K562 (cell line): Measurements from ENCODE around the gene NIM1K. TPM values are rescaled to one million over a fixed set of nuclear protein-coding genes. Genes with fewer than 3 reads are reported as not detected.

Experiments
- ATAC-seq: fragments of 200-7000 bp; cut with Tn5 transposase; 3 replicates; pipeline ENCODE4 v1.9.1; 2020; ENCODE audit warnings: moderate library complexity
- BruUV-seq: library from RNA; stranded (reverse); fragments of 400-500 nt; replicated peaks from 2 replicates; lab custom pipeline; 2021; lab: Mats Ljungman, UMichigan
- CTCF ChIA-PET: fragments of 300-600 bp; formaldehyde crosslinking; extraction: SDS; loops from one replicate; lab custom pipeline; 2021; ENCODE audit warnings: low intra/inter-chr PET ratio; lab: Yijun Ruan, JAX
- POLR2A ChIA-PET: fragments of 300-600, 350-650 bp; sonication (Branson Sonifier 250); formaldehyde crosslinking; extraction: SDS; loops from one replicate; lab custom pipeline; 2021; ENCODE audit warnings: antibody characterized with exemption, inconsistent platforms; lab: Yijun Ruan, JAX
- DNase-seq, 4 experiments: peaks; one replicate each; pipeline versions ENCODE4 v3.0.0 to v3.0.0-alpha.2; 2011 to 2018; ENCODE audit warnings: low spot score in 3 of 4, mixed read lengths in 3 of 4; ENCODE audit errors: extremely low read depth in 1 of 4
- FAIRE-seq: peaks from 2 replicates; lab custom pipeline; 2011; peaks lifted over from hg19 to GRCh38; lab: Jason Lieb, UNC
- H2AFZ ChIP-seq: 2 replicates; pipeline ENCODE4 v1.6.0; 2011; ENCODE audit warnings: low read depth, low read length, control low read depth, inconsistent platforms
- H3K27ac ChIP-seq: fragments of 200-600 bp; 3 replicates; pipeline ENCODE4 v1.8.0; 2011; ENCODE audit warnings: low read depth, mild to moderate bottlenecking, control low read depth, inconsistent platforms, low read length, moderate library complexity, mixed read lengths; ENCODE audit errors: extremely low read depth
- H3K27me3 ChIP-seq, 2 experiments: fragments of 300-600 bp in 1 of 2; 2 replicates in 1 of 2; 3 replicates in 1 of 2; pipeline versions ENCODE4 v1.6.0 to v1.8.0; 2011; ENCODE audit warnings: inconsistent platforms in 2 of 2, low read length in 2 of 2, mild to moderate bottlenecking in 1 of 2, mixed read lengths in 1 of 2, moderate library complexity in 1 of 2; ENCODE audit not compliant: control insufficient read depth in 2 of 2, insufficient read depth in 2 of 2
- H3K36me3 ChIP-seq: fragments of 300-600 bp; 3 replicates; pipeline ENCODE4 v1.8.0; 2011; ENCODE audit warnings: mild to moderate bottlenecking, low read length, inconsistent platforms; ENCODE audit not compliant: control insufficient read depth, insufficient read depth
- H3K4me1 ChIP-seq, 2 experiments: fragments of 200-600 bp in 1 of 2; replicated peaks in 1 of 2; 2 replicates in 1 of 2; 3 replicates in 1 of 2; pipeline versions ENCODE4 v1.5.1 to v1.8.0; 2011; ENCODE audit warnings: inconsistent platforms in 2 of 2, low read length in 2 of 2, mild to moderate bottlenecking in 1 of 2, mixed read lengths in 1 of 2, moderate library complexity in 1 of 2; ENCODE audit not compliant: control insufficient read depth in 2 of 2, insufficient read depth in 2 of 2
- H3K4me2 ChIP-seq: 2 replicates; pipeline ENCODE4 v1.6.1; 2011; ENCODE audit warnings: low read length, control low read depth, inconsistent platforms, mixed read lengths; ENCODE audit not compliant: insufficient read depth
- H3K4me3 ChIP-seq: fragments of 200-600 bp; sonication (generic), shearing (Covaris generic); 2 replicates; pipeline ENCODE4 v1.5.1; 2016; ENCODE audit warnings: control low read depth, inconsistent platforms
- H3K79me2 ChIP-seq: fragments of 200-600 bp; 3 replicates; pipeline ENCODE4 v1.8.0; 2011; ENCODE audit warnings: low read length, inconsistent platforms; ENCODE audit not compliant: control insufficient read depth, insufficient read depth
- H3K9ac ChIP-seq, 2 experiments: 2 replicates each; pipeline versions ENCODE4 v1.6.0 to v1.6.1; 2011; ENCODE audit warnings: low read depth in 2 of 2, low read length in 2 of 2, control low read depth in 1 of 2, inconsistent platforms in 1 of 2, mild to moderate bottlenecking in 1 of 2, mixed read lengths in 1 of 2; ENCODE audit not compliant: insufficient read depth in 1 of 2
- H3K9me1 ChIP-seq: one replicate; pipeline ENCODE4 v1.6.0; 2011; ENCODE audit warnings: inconsistent platforms, mild to moderate bottlenecking, low read length, moderate library complexity; ENCODE audit not compliant: control insufficient read depth, insufficient read depth
- H3K9me3 ChIP-seq: replicated peaks from 2 replicates; pipeline ENCODE4 v1.5.1; 2011; ENCODE audit warnings: low read depth, low read length, inconsistent platforms; ENCODE audit not compliant: control insufficient read depth, insufficient read depth
- H4K20me1 ChIP-seq: replicated peaks from 2 replicates; pipeline ENCODE4 v1.6.1; 2011; ENCODE audit warnings: low read length, inconsistent platforms, mixed read lengths; ENCODE audit not compliant: control insufficient read depth, insufficient read depth
- CHCHD3 ChIP-seq: fragments of 250-450 bp; sonication (Bioruptor Pico); IDR thresholded peaks from 2 replicates; pipeline ENCODE4 v2.1.2; 2022; ENCODE audit warnings: mild to moderate bottlenecking
- WGBS: fragments of 100-300 bp; shearing (Covaris generic); methylation state at CpG from one replicate; pipeline ENCODE4 v1.1.6; 2016; ENCODE audit warnings: low coverage, mixed read lengths; ENCODE audit not compliant: insufficient coverage; ENCODE audit errors: missing lambda C conversion rate; 5-methylcytosine and 5-hydroxymethylcytosine counted together
- in situ Hi-C: fragments of 300-500 bp; cut with MboI; formaldehyde crosslinking; loops from 4 replicates; pipeline ENCODE4 v1.15.0; 2018; ENCODE audit warnings: inconsistent platforms, mixed read lengths
- intact Hi-C: fragments of 100-400 bp; cut with micrococcal nuclease; formaldehyde crosslinking; loops from 2 replicates; pipeline ENCODE4 v1.14.2; 2022
- polyA plus RNA-seq, 8 experiments: library from polyadenylated mRNA; depleted of rRNA in 4 of 8; stranded (reverse) in 5 of 8; unstranded in 3 of 8; fragments of >200 nt; fragmentation: Nextera tagmentation in 2 of 8; fragmentation: Illumina TruSeq in 1 of 8; extraction: Ambion mirVana in 2 of 8; extraction: Trizol in 1 of 8; gene quantifications; 2 replicates each; pipeline versions ENCODE4 v1.2.1 to v1.2.3, GENCODE V29; 2011 to 2014; ENCODE audit warnings: inconsistent platforms in 1 of 8, missing spikeins in 1 of 8
- total RNA-seq, 7 experiments: library from RNA; depleted of rRNA in 6 of 7; stranded (reverse); fragments of >200 nt in 6 of 7; fragmentation: Illumina TruSeq in 2 of 7; extraction: Trizol in 2 of 7; gene quantifications; 2 replicates each; pipeline versions ENCODE4 v1.2.1 to v1.2.3, GENCODE V29; 2011 to 2021; ENCODE audit warnings: low replicate concordance in 1 of 7
- TF ChIP-seq, protein P1 (sequence below): fragments of 450-650 bp; formaldehyde crosslinking; IDR thresholded peaks from 2 replicates; pipeline ENCODE4 v1.4.0; 2020; ENCODE audit warnings: mild to moderate bottlenecking, moderate library complexity
- TF ChIP-seq, protein P2 (sequence below), 2 experiments: IDR thresholded peaks; 2 replicates each; pipeline ENCODE4 v1.6.1; 2012; ENCODE audit warnings: improper control_type of control experiment in 2 of 2, low read depth in 2 of 2, low read length in 2 of 2, borderline replicate concordance in 1 of 2

The NIM1K gene
- total and polyA plus RNA-seq, 9 of the 15 experiments (the other 6 are each of a cell fraction or from before 2014, with no cell fraction given): 0.03 to 0.34 (median 0.08) TPM; not detected in 3

GRCh38 chr5:43171926-43172325 lies 20.1 kb upstream of the NIM1K start:
- Histone ChIP-seq H4K20me1 (no peaks in the 10 kb centered on the region), H3K79me2 (no peaks in the 10 kb centered on the region), H3K36me3 (peaks cover 77% of the 10 kb centered on the region), H3K9me3 (no peaks in the 10 kb centered on the region), H3K4me1 (no peaks in the 10 kb centered on the region), H2AFZ (no peak overlapping the region), H3K4me3 (no peak overlapping the region), H3K9ac (no peak overlapping the region), H3K9me1 (no peaks in the 10 kb centered on the region), H3K27me3 (no peaks in the 10 kb centered on the region), H3K27ac (no peak overlapping the region), H3K4me2 (no peak overlapping the region)
- WGBS: 100% methylated on average over 1 of the region's 1 CpG
- CTCF ChIA-PET: no interaction called here
- POLR2A ChIA-PET: no interaction called here
- no TSS peak for BruUV-seq
- FAIRE-seq: no peak
- ATAC-seq: no peak
- no peak for DNase-seq
- intact Hi-C loops: no loop called here
- TF ChIP-seq, protein P1, sequence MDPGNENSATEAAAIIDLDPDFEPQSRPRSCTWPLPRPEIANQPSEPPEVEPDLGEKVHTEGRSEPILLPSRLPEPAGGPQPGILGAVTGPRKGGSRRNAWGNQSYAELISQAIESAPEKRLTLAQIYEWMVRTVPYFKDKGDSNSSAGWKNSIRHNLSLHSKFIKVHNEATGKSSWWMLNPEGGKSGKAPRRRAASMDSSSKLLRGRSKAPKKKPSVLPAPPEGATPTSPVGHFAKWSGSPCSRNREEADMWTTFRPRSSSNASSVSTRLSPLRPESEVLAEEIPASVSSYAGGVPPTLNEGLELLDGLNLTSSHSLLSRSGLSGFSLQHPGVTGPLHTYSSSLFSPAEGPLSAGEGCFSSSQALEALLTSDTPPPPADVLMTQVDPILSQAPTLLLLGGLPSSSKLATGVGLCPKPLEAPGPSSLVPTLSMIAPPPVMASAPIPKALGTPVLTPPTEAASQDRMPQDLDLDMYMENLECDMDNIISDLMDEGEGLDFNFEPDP (CRISPR knock-in tag): no peak
- no peak for TF ChIP-seq CHCHD3
- TF ChIP-seq, protein P2, sequence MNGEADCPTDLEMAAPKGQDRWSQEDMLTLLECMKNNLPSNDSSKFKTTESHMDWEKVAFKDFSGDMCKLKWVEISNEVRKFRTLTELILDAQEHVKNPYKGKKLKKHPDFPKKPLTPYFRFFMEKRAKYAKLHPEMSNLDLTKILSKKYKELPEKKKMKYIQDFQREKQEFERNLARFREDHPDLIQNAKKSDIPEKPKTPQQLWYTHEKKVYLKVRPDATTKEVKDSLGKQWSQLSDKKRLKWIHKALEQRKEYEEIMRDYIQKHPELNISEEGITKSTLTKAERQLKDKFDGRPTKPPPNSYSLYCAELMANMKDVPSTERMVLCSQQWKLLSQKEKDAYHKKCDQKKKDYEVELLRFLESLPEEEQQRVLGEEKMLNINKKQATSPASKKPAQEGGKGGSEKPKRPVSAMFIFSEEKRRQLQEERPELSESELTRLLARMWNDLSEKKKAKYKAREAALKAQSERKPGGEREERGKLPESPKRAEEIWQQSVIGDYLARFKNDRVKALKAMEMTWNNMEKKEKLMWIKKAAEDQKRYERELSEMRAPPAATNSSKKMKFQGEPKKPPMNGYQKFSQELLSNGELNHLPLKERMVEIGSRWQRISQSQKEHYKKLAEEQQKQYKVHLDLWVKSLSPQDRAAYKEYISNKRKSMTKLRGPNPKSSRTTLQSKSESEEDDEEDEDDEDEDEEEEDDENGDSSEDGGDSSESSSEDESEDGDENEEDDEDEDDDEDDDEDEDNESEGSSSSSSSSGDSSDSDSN (IDR thresholded peaks at IDR 0.05; ENCODE audit: borderline replicate concordance in 1 of 2, low read depth in 2 of 2, low read length in 2 of 2): no peak
- in situ Hi-C loops: no loop called here
